Transverse colon (tissue), 4 donors: ENCODE results near the gene KLF11.

Experiments
- CTCF ChIP-seq, 5 experiments: fragments of 200-600 bp in 3 of 5; fragments of 450-650 bp in 2 of 5; sonication (generic) in 3 of 5; IDR thresholded peaks; 1 replicate in 2 of 5; 2 replicates in 3 of 5; pipeline ENCODE4 v1.5.1; 2016 to 2017; ENCODE audit warnings: antibody characterized with exemption in 5 of 5, inconsistent platforms in 3 of 5, mild to moderate bottlenecking in 2 of 5, moderate library complexity in 1 of 5
- POLR2A ChIP-seq: fragments of 450-650 bp; IDR thresholded peaks from one replicate; pipeline ENCODE4 v1.6.1; 2016; ENCODE audit warnings: antibody characterized with exemption, mild to moderate bottlenecking, moderate library complexity
- POLR2AphosphoS5 ChIP-seq, 3 donors: sonication (generic); formaldehyde crosslinking; IDR thresholded peaks; one replicate each; pipeline ENCODE4 v1.6.1; 2016; ENCODE audit warnings: antibody characterized with exemption in 3 of 3

- no peak for TF ChIP-seq CTCF (IDR thresholded peaks at IDR 0.05)
- TF ChIP-seq POLR2A = no peak
- no peak for TF ChIP-seq POLR2AphosphoS5 (IDR thresholded peaks at IDR 0.05)
Measured at GRCh38 chr2:10022445-10022844, 20.9 kb upstream of the KLF11 start.
